ENCODE results near the gene SNX25.

SNX25 gene

GRCh38 chr4:185341377-185341776 is 132.0 kb downstream of the SNX25 start:
- FAIRE-seq = peak; percentile 91
- TF ChIP-seq SPI1 (IDR thresholded peaks at IDR 0.05; ENCODE audit: low read depth, low read length) (peak; percentile 23; the same call in 1 of the 2 replicates), POLR2AphosphoS5 (IDR thresholded peaks at IDR 0.05; ENCODE audit: low read depth, low read length) (no peak), PAX5 (IDR thresholded peaks at IDR 0.05; ENCODE audit: insufficient read depth, low read length, severe bottlenecking) (no peak)
- no peak for DNase-seq (ENCODE audit: insufficient read length, low spot score)

- FAIRE-seq (no peak), DNase-seq (ENCODE audit: insufficient read length, low spot score) (no peak)
- no peak for TF ChIP-seq POLR2AphosphoS5 (IDR thresholded peaks at IDR 0.05; ENCODE audit: low read depth, low read length)
These were observed 132.4 kb downstream of the SNX25 start for GRCh38 chr4:185341841-185342240.

- FAIRE-seq (peak; percentile 86), DNase-seq (ENCODE audit: insufficient read length, low spot score) (no peak)
- TF ChIP-seq SPI1 (IDR thresholded peaks at IDR 0.05; ENCODE audit: low read depth, low read length) (no peak), POLR2AphosphoS5 (IDR thresholded peaks at IDR 0.05; ENCODE audit: low read depth, low read length) (no peak; the same call in 1 of the 2 replicates), PAX5 (IDR thresholded peaks at IDR 0.05; ENCODE audit: insufficient read depth, low read length, severe bottlenecking) (no peak)
These were observed 134.6 kb downstream of the SNX25 start for GRCh38 chr4:185343726-185344581.

- no peak for DNase-seq (ENCODE audit: insufficient read length, low spot score)
- TF ChIP-seq TAF1 (IDR thresholded peaks at IDR 0.05; ENCODE audit: low read depth, low read length) (no peak), SPI1 (IDR thresholded peaks at IDR 0.05; ENCODE audit: low read depth, low read length) (peak; percentile 69), POLR2A (IDR thresholded peaks at IDR 0.05; ENCODE audit: low read depth, low read length) (0 out of 2 replicates have a peak, but pooled peaks have one; percentile 15), POLR2AphosphoS5 (IDR thresholded peaks at IDR 0.05; ENCODE audit: low read depth, low read length) (0 out of 2 replicates have a peak, but pooled peaks have one; percentile 3), PAX5 (IDR thresholded peaks at IDR 0.05; ENCODE audit: insufficient read depth, low read length, severe bottlenecking) (no peak), POU2F2 (IDR thresholded peaks at IDR 0.05; ENCODE audit: low read depth, low read length) (no peak)
- FAIRE-seq = peak; percentile 95
These were observed 135.5 kb downstream of the SNX25 start for GRCh38 chr4:185344743-185345538.

GRCh38 chr4:185346975-185347601 is 137.7 kb downstream of the SNX25 start:
- DNase-seq (ENCODE audit: insufficient read length, low spot score) (no peak), FAIRE-seq (no peak)
- TF ChIP-seq PAX5 (IDR thresholded peaks at IDR 0.05; ENCODE audit: insufficient read depth, low read length, severe bottlenecking) (no peak), SPI1 (IDR thresholded peaks at IDR 0.05; ENCODE audit: low read depth, low read length) (no peak), POLR2AphosphoS5 (IDR thresholded peaks at IDR 0.05; ENCODE audit: low read depth, low read length) (no peak), POU2F2 (IDR thresholded peaks at IDR 0.05; ENCODE audit: low read depth, low read length) (no peak), TAF1 (IDR thresholded peaks at IDR 0.05; ENCODE audit: low read depth, low read length) (no peak), POLR2A (IDR thresholded peaks at IDR 0.05; ENCODE audit: low read depth, low read length) (no peak)

DNA sequence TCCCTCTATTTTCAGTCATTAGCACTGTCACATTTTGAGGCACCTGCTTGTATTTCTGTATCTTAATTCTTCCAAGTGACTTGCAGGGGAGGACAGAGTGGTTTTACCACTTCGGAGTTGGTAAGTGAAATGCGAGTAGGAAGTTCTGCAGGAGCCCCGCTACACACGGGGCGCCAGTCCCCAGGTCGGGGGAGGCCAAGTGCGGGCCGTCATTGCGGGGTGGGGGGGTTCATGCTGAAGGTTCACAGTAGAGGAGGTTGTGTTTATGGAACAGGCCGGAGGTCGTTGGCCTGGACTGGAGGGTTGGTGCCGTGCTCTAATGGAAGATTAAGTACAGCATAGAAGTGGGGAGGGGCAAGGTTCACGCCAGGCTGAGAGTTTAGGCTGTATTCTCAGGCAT is 142.3 kb downstream of the SNX25 start:
- no peak for TF ChIP-seq POLR2AphosphoS5 (IDR thresholded peaks at IDR 0.05; ENCODE audit: low read depth, low read length)
- TF ChIP-seq POLR2A (IDR thresholded peaks at IDR 0.05; ENCODE audit: low read depth, low read length) = no peak
- TF ChIP-seq SPI1 (IDR thresholded peaks at IDR 0.05; ENCODE audit: low read depth, low read length) = no peak
- TF ChIP-seq TAF1 (IDR thresholded peaks at IDR 0.05; ENCODE audit: low read depth, low read length) = no peak
- no peak for TF ChIP-seq PAX5 (IDR thresholded peaks at IDR 0.05; ENCODE audit: insufficient read depth, low read length, severe bottlenecking)
- no peak for TF ChIP-seq POU2F2 (IDR thresholded peaks at IDR 0.05; ENCODE audit: low read depth, low read length)
- no peak for FAIRE-seq
- no peak for DNase-seq (ENCODE audit: insufficient read length, low spot score)

GRCh38 chr4:185352202-185352601 is 142.8 kb downstream of the SNX25 start:
- FAIRE-seq (no peak), DNase-seq (ENCODE audit: insufficient read length, low spot score) (no peak)
- TF ChIP-seq SPI1 (IDR thresholded peaks at IDR 0.05; ENCODE audit: low read depth, low read length) = peak; percentile 48
- TF ChIP-seq POLR2AphosphoS5 (IDR thresholded peaks at IDR 0.05; ENCODE audit: low read depth, low read length) = no peak
- TF ChIP-seq POU2F2 (IDR thresholded peaks at IDR 0.05; ENCODE audit: low read depth, low read length) = no peak

- DNase-seq (ENCODE audit: insufficient read length, low spot score) = no peak
- peak; percentile 93 for FAIRE-seq
- TF ChIP-seq POLR2A (IDR thresholded peaks at IDR 0.05; ENCODE audit: low read depth, low read length) (peak; percentile 41), SPI1 (IDR thresholded peaks at IDR 0.05; ENCODE audit: low read depth, low read length) (no peak), POU2F2 (IDR thresholded peaks at IDR 0.05; ENCODE audit: low read depth, low read length) (peak; percentile 84)
These were observed 143.3 kb downstream of the SNX25 start for GRCh38 chr4:185352741-185353140.

- DNase-seq (ENCODE audit: insufficient read length, low spot score) (no peak), FAIRE-seq (peak; percentile 72)
- TF ChIP-seq PAX5 (IDR thresholded peaks at IDR 0.05; ENCODE audit: insufficient read depth, low read length, severe bottlenecking) = peak; percentile 23
- TF ChIP-seq TAF1 (IDR thresholded peaks at IDR 0.05; ENCODE audit: low read depth, low read length) = no peak
These were observed 147.8 kb downstream of the SNX25 start for GRCh38 chr4:185357211-185357610.
